ENCODE measurements around the gene ACSS3. TPM values are rescaled to one million over a fixed set of nuclear protein-coding genes. Genes with fewer than 3 reads are reported as not detected.

The ACSS3 gene
- total RNA-seq, 3 donors from 2014 or later, result 0.69 to 6.4 (median 1.9) TPM

GRCh38 chr12:81253360-81253759 is 175.5 kb downstream of the ACSS3 start:
- intact Hi-C loops (cut with DNase I, micrococcal nuclease), result no loop called here
- no peaks in the 10 kb centered on the region for H3K4me1 ChIP-seq (ENCODE audit: low read depth)
- ATAC-seq (no peak), DNase-seq (no peak)
- no peaks in the 10 kb centered on the region for H3K9me3 ChIP-seq
- TF ChIP-seq CTCF (IDR thresholded peaks at IDR 0.05), result no peak
- H3K4me3 ChIP-seq, result no peak overlapping the region
- no peaks in the 10 kb centered on the region for H3K36me3 ChIP-seq (ENCODE audit: low read depth)

DNA sequence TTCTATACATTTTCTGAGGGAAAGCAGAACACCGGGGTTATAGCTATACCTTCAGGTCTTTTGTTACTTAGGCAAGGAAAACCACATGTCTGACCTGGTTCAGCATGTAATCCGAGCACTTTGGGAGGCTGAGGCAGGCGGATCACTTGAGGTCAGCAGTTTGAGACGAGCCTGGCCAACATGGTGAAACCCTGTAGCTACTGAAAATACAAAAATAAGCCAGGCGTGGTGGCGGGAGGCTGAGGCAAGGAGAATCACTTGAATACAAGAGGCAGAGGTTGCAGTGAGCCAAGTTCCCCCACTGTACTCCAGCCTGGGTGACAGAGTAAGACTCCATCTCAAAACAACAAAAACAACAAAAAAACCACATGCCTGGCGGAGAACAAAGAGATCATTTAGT is 177.6 kb downstream of the ACSS3 start:
- Histone ChIP-seq H3K4me1 (ENCODE audit: low read depth) (no peaks in the 10 kb centered on the region), H3K36me3 (ENCODE audit: low read depth) (no peaks in the 10 kb centered on the region), H3K9me3 (no peaks in the 10 kb centered on the region), H3K4me3 (no peak overlapping the region)
- ATAC-seq (no peak), DNase-seq (peak in 1 of 3 donors; percentile 28)
- TF ChIP-seq CTCF (IDR thresholded peaks at IDR 0.05), result no peak
- intact Hi-C loops (cut with DNase I, micrococcal nuclease), result no loop called here

GRCh38 chr12:81255947-81256346 is 178.1 kb downstream of the ACSS3 start:
- DNase-seq, result no peak
- ATAC-seq, result no peak
- H3K4me1 ChIP-seq (ENCODE audit: low read depth), result no peaks in the 10 kb centered on the region
- H3K9me3 ChIP-seq, result no peaks in the 10 kb centered on the region
- TF ChIP-seq CTCF (IDR thresholded peaks at IDR 0.05), result no peak
- no peak overlapping the region for H3K4me3 ChIP-seq
- no peaks in the 10 kb centered on the region for H3K36me3 ChIP-seq (ENCODE audit: low read depth)
- intact Hi-C loops (cut with DNase I, micrococcal nuclease), result no loop called here

DNA sequence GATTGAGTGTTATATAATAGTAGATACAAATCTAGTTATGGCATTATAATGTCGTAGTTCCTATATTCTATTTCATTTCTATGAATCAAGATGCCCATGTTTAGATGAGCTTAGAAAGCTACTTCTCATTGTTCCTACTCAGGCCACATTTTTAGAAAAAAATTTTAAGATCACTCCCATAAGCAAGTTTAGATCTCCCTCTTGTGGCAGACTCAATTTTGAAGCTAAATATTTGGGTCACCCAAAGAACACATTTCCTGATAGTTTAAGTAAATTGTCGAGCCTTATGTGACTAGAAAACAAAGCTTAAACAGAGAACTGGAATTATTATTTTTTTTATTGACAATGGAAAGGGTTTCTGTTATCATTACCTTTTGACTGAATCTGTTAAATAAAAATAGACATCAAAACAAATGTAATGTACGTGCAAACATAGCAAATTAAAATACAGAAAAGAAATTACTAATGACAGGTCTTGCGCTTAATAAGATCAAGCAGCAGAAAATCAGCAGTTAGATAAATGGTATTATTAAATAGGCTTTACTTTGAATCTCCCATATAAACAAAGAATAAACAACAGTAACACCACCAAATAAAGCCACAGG is 180.2 kb downstream of the ACSS3 start:
- Histone ChIP-seq H3K9me3 (no peaks in the 10 kb centered on the region), H3K4me1 (ENCODE audit: low read depth) (no peaks in the 10 kb centered on the region), H3K36me3 (ENCODE audit: low read depth) (no peaks in the 10 kb centered on the region), H3K4me3 (no peak overlapping the region)
- ATAC-seq (no peak), DNase-seq (peak in 1 of 3 donors; percentile 10)
- intact Hi-C loops (cut with DNase I, micrococcal nuclease), result no loop called here
- TF ChIP-seq CTCF (IDR thresholded peaks at IDR 0.05), result no peak

DNA sequence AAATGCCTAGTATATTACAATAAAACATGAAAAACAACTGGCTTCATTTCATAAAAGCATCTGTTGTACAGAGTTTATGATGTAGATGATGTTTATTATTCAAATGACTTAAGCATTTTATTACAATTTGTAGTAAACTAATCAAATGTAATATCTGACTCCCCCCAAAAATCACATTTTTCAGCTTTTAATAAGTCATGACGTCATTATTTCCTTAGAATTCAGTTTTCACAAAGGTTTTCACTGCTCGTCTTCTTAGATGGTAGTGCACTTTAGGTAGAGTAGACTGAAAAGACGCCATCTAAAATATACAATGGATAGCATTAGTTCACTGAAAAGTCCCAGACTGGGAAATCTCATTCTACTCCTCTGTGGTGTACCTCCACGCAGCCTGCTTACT is 181.5 kb downstream of the ACSS3 start:
- no peaks in the 10 kb centered on the region for H3K36me3 ChIP-seq (ENCODE audit: low read depth)
- no peaks in the 10 kb centered on the region for H3K9me3 ChIP-seq
- H3K4me3 ChIP-seq, result no peak overlapping the region
- no peak for DNase-seq
- TF ChIP-seq CTCF (IDR thresholded peaks at IDR 0.05), result no peak
- intact Hi-C loops (cut with DNase I, micrococcal nuclease), result no loop called here
- H3K4me1 ChIP-seq (ENCODE audit: low read depth), result no peaks in the 10 kb centered on the region
- ATAC-seq, result no peak
